Measurements from ENCODE around the gene ARHGEF11. TPM values are rescaled to one million over a fixed set of nuclear protein-coding genes. Genes with fewer than 3 reads are reported as not detected.
A peak's percentile ranks its signal among the peaks of the same experiment; 100 is the strongest.

The ARHGEF11 gene
- total RNA-seq, 6 donors from 2014 or later = 39.2 to 170 (median 50.9) TPM

GRCh38 chr1:156887317-156887716 is 158.2 kb downstream of the ARHGEF11 start:
- 18 to 32% methylated on average over 3 of the region's 3 CpGs for WGBS, 2 donors
- H3K27ac ChIP-seq = no peak overlapping the region
- H3K9me3 ChIP-seq = no peaks in the 10 kb centered on the region
- ATAC-seq (ENCODE audit: low FRiP score in 2 of 2) (no peak), DNase-seq (no peak)
- no peak overlapping the region for H3K4me3 ChIP-seq
- TF ChIP-seq POLR2A (IDR thresholded peaks at IDR 0.05) = no peak
- no peak for TF ChIP-seq POLR2AphosphoS5 (IDR thresholded peaks at IDR 0.05)
- no peak for TF ChIP-seq CTCF (IDR thresholded peaks at IDR 0.05)
- H3K4me1 ChIP-seq = peaks cover under 1 to 11% (median 3%) of the 10 kb centered on the region in 4 donors
- no peaks in the 10 kb centered on the region for H3K36me3 ChIP-seq
- no peaks in the 10 kb centered on the region for H3K27me3 ChIP-seq

GRCh38 chr1:156886583-156887281 is 158.8 kb downstream of the ARHGEF11 start:
- H3K4me1 ChIP-seq = peaks cover 0 to 5% (median 0%) of the 10 kb centered on the region in 4 donors
- no peaks in the 10 kb centered on the region for H3K36me3 ChIP-seq
- no peak for ATAC-seq (ENCODE audit: low FRiP score in 2 of 2)
- DNase-seq = no peak
- no peak overlapping the region for H3K4me3 ChIP-seq
- H3K27me3 ChIP-seq = no peaks in the 10 kb centered on the region
- no peaks in the 10 kb centered on the region for H3K9me3 ChIP-seq
- TF ChIP-seq POLR2AphosphoS5 (IDR thresholded peaks at IDR 0.05) (no peak), EP300 (IDR thresholded peaks at IDR 0.05) (no peak), POLR2A (IDR thresholded peaks at IDR 0.05) (no peak), CTCF (IDR thresholded peaks at IDR 0.05) (no peak)
- H3K27ac ChIP-seq = no peak overlapping the region
- WGBS, 2 donors = 51 to 53% methylated on average over 5 to 6 of the region's 6 CpGs

GRCh38 chr1:156885880-156886355 is 159.6 kb downstream of the ARHGEF11 start:
- Histone ChIP-seq H3K27ac (no peak overlapping the region), H3K9me3 (no peaks in the 10 kb centered on the region), H3K27me3 (no peaks in the 10 kb centered on the region), H3K4me1 (peaks cover 0 to 5% (median 0%) of the 10 kb centered on the region in 4 donors), H3K36me3 (no peaks in the 10 kb centered on the region), H3K4me3 (no peak overlapping the region)
- 73 to 77% methylated on average over 12 to 13 of the region's 13 CpGs for WGBS, 2 donors
- DNase-seq (peak in 1 of 2 donors; percentile 43), ATAC-seq (ENCODE audit: low FRiP score in 2 of 2) (no peak)
- TF ChIP-seq POLR2A (IDR thresholded peaks at IDR 0.05) = no peak
- no peak for TF ChIP-seq EP300 (IDR thresholded peaks at IDR 0.05)
- no peak for TF ChIP-seq POLR2AphosphoS5 (IDR thresholded peaks at IDR 0.05)
- no peak for TF ChIP-seq CTCF (IDR thresholded peaks at IDR 0.05)

GRCh38 chr1:156885314-156885713 is 160.2 kb downstream of the ARHGEF11 start:
- no peak for TF ChIP-seq EP300 (IDR thresholded peaks at IDR 0.05)
- TF ChIP-seq POLR2A (IDR thresholded peaks at IDR 0.05) = no peak
- TF ChIP-seq CTCF (IDR thresholded peaks at IDR 0.05) = no peak
- no peak for TF ChIP-seq POLR2AphosphoS5 (IDR thresholded peaks at IDR 0.05)
- Histone ChIP-seq H3K27ac (no peak overlapping the region), H3K4me3 (no peak overlapping the region), H3K27me3 (no peaks in the 10 kb centered on the region), H3K4me1 (peaks cover 0 to 5% (median 0%) of the 10 kb centered on the region in 4 donors), H3K9me3 (no peaks in the 10 kb centered on the region), H3K36me3 (no peaks in the 10 kb centered on the region)
- DNase-seq (no peak), ATAC-seq (ENCODE audit: low FRiP score in 2 of 2) (no peak)
- WGBS, 2 donors = 36 to 53% methylated on average over 1 of the region's 1 CpG

Small RNA genes within 50 kb of the gene (small RNA-seq; reads per million reads assigned to genes)
- gene MIR765 = 0 to 0.29 (median 0) reads per million in 4 donors
- gene RN7SL612P = 0 reads per million in 4 donors

Other genes starting within 250 kb of the ARHGEF11 start
- gene SH2D2A, start 228.9 kb downstream of the ARHGEF11 start, total RNA-seq = 1 to 10 TPM; 2.3 to 8.4 (median 5.0) TPM
- under 1 TPM in 2 of 6 donors, not detected in 4; 0.03 to 0.22 TPM for gene INSRR, start 186.6 kb downstream of the ARHGEF11 start, total RNA-seq
- gene NTRK1, start 184.9 kb downstream of the ARHGEF11 start, total RNA-seq = 1 to 10 TPM in 3 of 6 donors, under 1 TPM in 1, not detected in 2; 0.30 to 1.4 (median 1.2) TPM
- 10 to 100 TPM in 4 of 6 donors, 1 to 10 TPM in 2; 8.4 to 33.5 (median 13.7) TPM for gene PEAR1, start 152.0 kb downstream of the ARHGEF11 start, total RNA-seq
- 10 to 100 TPM in 1 of 6 donors, 1 to 10 TPM in 4, under 1 TPM in 1; 0.49 to 13.9 (median 6.3) TPM for gene LRRC71, start 125.1 kb downstream of the ARHGEF11 start, total RNA-seq
- gene ETV3L, start 54.1 kb upstream of the ARHGEF11 start, total RNA-seq = not detected
- gene ETV3, start 92.7 kb upstream of the ARHGEF11 start, total RNA-seq = 10 to 100 TPM; 14.7 to 34.8 (median 27.6) TPM

All from upper lobe of left lung (tissue), 6 donors.